Neuronal stem cell (in vitro differentiated cells): Measurements from ENCODE around the gene RBKS.

Experiments
- DNase-seq: peaks from one replicate; pipeline ENCODE4 v3.0.0-alpha.2; 2013; ENCODE audit warnings: low spot score
- H2AFZ ChIP-seq: one replicate; pipeline ENCODE4 v1.6.1; 2013; ENCODE audit warnings: mild to moderate bottlenecking, low read length, inconsistent platforms
- H2AK5ac ChIP-seq: 2 replicates; pipeline ENCODE4 v1.6.1; 2013; ENCODE audit warnings: low read depth, mild to moderate bottlenecking, inconsistent platforms, low read length, moderate library complexity, mixed read lengths
- H2BK120ac ChIP-seq: 2 replicates; pipeline ENCODE4 v1.6.1; 2013; ENCODE audit warnings: low read depth, mild to moderate bottlenecking, inconsistent platforms, low read length, moderate library complexity, mixed read lengths
- H2BK12ac ChIP-seq: one replicate; pipeline ENCODE4 v1.6.1; 2013; ENCODE audit warnings: low read length, inconsistent platforms
- H2BK15ac ChIP-seq: 2 replicates; pipeline ENCODE4 v1.6.1; 2013; ENCODE audit warnings: mild to moderate bottlenecking, low read length, inconsistent platforms, mixed read lengths
- H2BK5ac ChIP-seq: one replicate; pipeline ENCODE4 v1.6.1; 2013; ENCODE audit warnings: inconsistent platforms, mild to moderate bottlenecking, low read length, moderate library complexity
- H3K14ac ChIP-seq: one replicate; pipeline ENCODE4 v1.6.1; 2013; ENCODE audit warnings: low read length, inconsistent platforms
- H3K18ac ChIP-seq: 2 replicates; pipeline ENCODE4 v1.6.1; 2013; ENCODE audit warnings: low read length, inconsistent platforms
- H3K23ac ChIP-seq: 2 replicates; pipeline ENCODE4 v1.6.1; 2013; ENCODE audit warnings: low read depth, mild to moderate bottlenecking, mixed read lengths, low read length, inconsistent platforms; ENCODE audit not compliant: poor library complexity
- H3K27ac ChIP-seq: replicated peaks from 3 replicates; pipeline ENCODE4 v1.5.1; 2013; ENCODE audit warnings: low read length, inconsistent platforms
- H3K27me3 ChIP-seq, 3 experiments: 2 replicates each; pipeline ENCODE4 v1.6.1; 2013; ENCODE audit warnings: low read length in 3 of 3, mild to moderate bottlenecking in 2 of 3, inconsistent platforms in 1 of 3, low read depth in 1 of 3, mixed read lengths in 1 of 3, moderate library complexity in 1 of 3; ENCODE audit not compliant: control insufficient read depth in 3 of 3, insufficient read depth in 3 of 3
- H3K36me3 ChIP-seq, 2 donors: replicated peaks in 1 of 2; 2 replicates each; pipeline ENCODE4 v1.6.1; 2013; ENCODE audit warnings: low read length in 2 of 2; ENCODE audit not compliant: control insufficient read depth in 2 of 2, insufficient read depth in 2 of 2
- H3K4ac ChIP-seq: 2 replicates; pipeline ENCODE4 v1.6.1; 2013; ENCODE audit warnings: inconsistent platforms, mild to moderate bottlenecking, low read length, moderate library complexity
- H3K4me1 ChIP-seq, 2 donors: 1 replicate in 1 of 2; 2 replicates in 1 of 2; pipeline ENCODE4 v1.6.1; 2013; ENCODE audit warnings: low read length in 2 of 2, low read depth in 1 of 2; ENCODE audit not compliant: control insufficient read depth in 2 of 2, insufficient read depth in 1 of 2
- H3K4me2 ChIP-seq: one replicate; pipeline ENCODE4 v1.6.1; 2013; ENCODE audit warnings: mild to moderate bottlenecking, low read length, inconsistent platforms; ENCODE audit not compliant: insufficient read depth, poor library complexity, severe bottlenecking
- H3K4me3 ChIP-seq, 2 donors: 2 replicates each; pipeline ENCODE4 v1.5.1; 2013; ENCODE audit warnings: low read length in 2 of 2, mild to moderate bottlenecking in 2 of 2, inconsistent platforms in 1 of 2, moderate library complexity in 1 of 2
- H3K79me1 ChIP-seq: one replicate; pipeline ENCODE4 v1.6.1; 2013; ENCODE audit warnings: low read depth, mild to moderate bottlenecking, inconsistent platforms, low read length, moderate library complexity
- H3K9ac ChIP-seq: one replicate; pipeline ENCODE4 v1.6.1; 2013; ENCODE audit warnings: mild to moderate bottlenecking, low read depth, low read length, inconsistent platforms; ENCODE audit not compliant: poor library complexity
- H3K9me3 ChIP-seq, 2 donors: replicated peaks in 1 of 2; 2 replicates each; pipeline versions ENCODE3 to v1.6.1; 2013; ENCODE audit warnings: low read length in 2 of 2, mild to moderate bottlenecking in 2 of 2, inconsistent platforms in 1 of 2, low read depth in 1 of 2, mixed read lengths in 1 of 2, moderate library complexity in 1 of 2; ENCODE audit not compliant: control insufficient read depth in 2 of 2, insufficient read depth in 1 of 2
- H4K8ac ChIP-seq: one replicate; pipeline ENCODE4 v1.6.1; 2013; ENCODE audit warnings: low read depth, mild to moderate bottlenecking, inconsistent platforms, low read length, moderate library complexity
- H4K91ac ChIP-seq: one replicate; pipeline ENCODE4 v1.6.1; 2013; ENCODE audit warnings: low read length, low read depth, mild to moderate bottlenecking, inconsistent platforms; ENCODE audit not compliant: poor library complexity
- WGBS, 2 donors: extraction: QIAGEN DNeasy Blood & Tissue Kit; methylation state at CpG; one replicate each; pipeline ENCODE4 v1.1.7; 2013; ENCODE audit warnings: missing lambda C conversion rate in 2 of 2, mixed read lengths in 1 of 2; ENCODE audit not compliant: insufficient read length in 2 of 2, insufficient replicate concordance in 1 of 2; ENCODE audit errors: extremely low coverage in 2 of 2; 5-methylcytosine and 5-hydroxymethylcytosine counted together

RBKS gene

DNA sequence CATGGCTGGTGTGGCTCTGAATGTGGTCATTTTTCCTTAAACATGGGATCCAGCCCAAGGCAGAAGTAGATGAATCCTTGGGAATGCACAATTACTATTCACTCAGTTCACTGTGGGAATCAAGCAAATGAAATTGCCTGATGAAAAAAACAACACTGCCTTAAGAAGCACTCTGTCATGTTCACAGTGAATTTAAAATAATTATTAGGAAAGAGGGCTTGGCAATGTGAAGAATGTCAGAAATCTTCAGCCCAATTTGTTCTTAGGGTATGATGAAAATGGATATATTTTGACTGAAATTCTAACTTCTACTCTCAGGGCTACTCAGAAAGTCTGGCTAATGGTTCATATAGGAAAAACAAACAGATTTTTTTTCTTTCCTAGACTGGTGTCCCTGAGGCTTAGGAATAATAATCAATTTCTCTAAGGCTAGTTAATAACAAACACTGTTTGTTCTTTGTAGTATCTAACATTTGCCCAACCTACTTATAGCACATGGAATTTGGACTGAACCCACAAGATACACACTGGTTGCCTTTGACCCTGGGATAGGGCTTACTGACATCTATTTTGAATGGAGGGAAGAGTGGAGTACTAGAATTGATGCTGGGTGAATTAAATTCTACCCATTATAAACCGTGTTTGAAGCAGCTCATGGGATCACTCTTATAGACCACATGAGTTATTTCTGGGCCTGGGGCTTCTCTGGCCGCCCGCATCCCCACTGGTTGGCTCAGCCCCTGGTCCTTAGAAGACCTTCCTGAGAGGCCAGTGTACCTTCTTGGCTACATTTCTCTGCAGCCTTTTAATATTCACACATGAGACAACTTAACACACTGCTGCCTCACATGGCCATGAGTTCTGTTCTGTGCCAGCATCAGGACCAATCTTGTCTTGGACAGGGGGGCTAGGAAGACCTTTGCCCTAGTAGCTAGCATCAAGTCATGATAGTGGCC, 127.0 kb downstream of the RBKS start:
- Histone ChIP-seq H2AFZ (no peak overlapping the region), H2BK12ac (no peak overlapping the region), H3K27ac (no peak overlapping the region), H2BK15ac (no peak overlapping the region), H3K18ac (no peak overlapping the region), H2BK5ac (no peak overlapping the region), H2BK120ac (no peak overlapping the region), H3K9me3 (no peaks in the 10 kb centered on the region), H2AK5ac (no peak overlapping the region), H3K27me3 (peaks cover 0 to 28% (median 0%) of the 10 kb centered on the region in 3 experiments), H3K14ac (no peak overlapping the region), H3K4me3 (no peak overlapping the region), H3K4ac (no peak overlapping the region), H3K23ac (no peak overlapping the region), H3K4me2 (no peak overlapping the region), H3K79me1 (no peaks in the 10 kb centered on the region), H3K36me3 (no peaks in the 10 kb centered on the region), H4K91ac (no peak overlapping the region), H3K4me1 (no peaks in the 10 kb centered on the region), H3K9ac (no peak overlapping the region), H4K8ac (no peak overlapping the region)
- WGBS, 2 donors = no CpG with 5 or more reads among the region's 3 CpGs
- no peak for DNase-seq

GRCh38 chr2:27756544-27757498, 133.4 kb downstream of the RBKS start:
- Histone ChIP-seq H2BK120ac (no peak overlapping the region), H3K27ac (no peak overlapping the region), H2BK12ac (no peak overlapping the region), H3K4ac (no peak overlapping the region), H3K23ac (no peak overlapping the region), H3K4me3 (no peak overlapping the region), H3K18ac (no peak overlapping the region), H3K14ac (no peak overlapping the region), H4K91ac (no peak overlapping the region), H2BK15ac (no peak overlapping the region), H3K9ac (no peak overlapping the region), H3K79me1 (no peaks in the 10 kb centered on the region), H2AK5ac (no peak overlapping the region), H3K4me1 (peaks cover 2 to 6% of the 10 kb centered on the region in 2 donors), H3K9me3 (no peaks in the 10 kb centered on the region), H4K8ac (no peak overlapping the region), H3K27me3 (peaks cover 0 to 6% (median 0%) of the 10 kb centered on the region in 3 experiments), H2BK5ac (no peak overlapping the region), H3K4me2 (no peak overlapping the region), H2AFZ (no peak overlapping the region), H3K36me3 (no peaks in the 10 kb centered on the region)
- no CpG with 5 or more reads among the region's 8 CpGs for WGBS, 2 donors
- no peak for DNase-seq

- no peak overlapping the region for H4K8ac ChIP-seq
- WGBS, 2 donors = no CpG with 5 or more reads among the region's 3 CpGs
- H4K91ac ChIP-seq = no peak overlapping the region
- no peak overlapping the region for H2BK5ac ChIP-seq
- no peak overlapping the region for H3K27ac ChIP-seq
- H3K9ac ChIP-seq = no peak overlapping the region
- no peak overlapping the region for H3K4me2 ChIP-seq
- no peaks in the 10 kb centered on the region for H3K79me1 ChIP-seq
- H3K36me3 ChIP-seq = no peaks in the 10 kb centered on the region
- H2BK120ac ChIP-seq = no peak overlapping the region
- H3K18ac ChIP-seq = no peak overlapping the region
- no peak overlapping the region for H2AFZ ChIP-seq
- no peak overlapping the region for H3K23ac ChIP-seq
- H3K4ac ChIP-seq = no peak overlapping the region
- H3K14ac ChIP-seq = no peak overlapping the region
- H2AK5ac ChIP-seq = no peak overlapping the region
- H3K9me3 ChIP-seq = no peaks in the 10 kb centered on the region
- H3K4me1 ChIP-seq = peaks cover 2 to 6% of the 10 kb centered on the region in 2 donors
- no peak for DNase-seq
- H2BK15ac ChIP-seq = no peak overlapping the region
- H3K4me3 ChIP-seq = no peak overlapping the region
- no peak overlapping the region for H2BK12ac ChIP-seq
- peaks cover 0 to under 1% (median 0%) of the 10 kb centered on the region in 3 experiments for H3K27me3 ChIP-seq
Measured at GRCh38 chr2:27756091-27756490, 134.1 kb downstream of the RBKS start.

GRCh38 chr2:27754831-27755230, 135.4 kb downstream of the RBKS start:
- Histone ChIP-seq H2BK15ac (no peak overlapping the region), H3K4me3 (no peak overlapping the region), H2BK12ac (no peak overlapping the region), H4K91ac (no peak overlapping the region), H2AFZ (no peak overlapping the region), H4K8ac (no peak overlapping the region), H3K4me1 (peaks cover 2 to 6% of the 10 kb centered on the region in 2 donors), H2BK120ac (no peak overlapping the region), H3K36me3 (no peaks in the 10 kb centered on the region), H3K9me3 (no peaks in the 10 kb centered on the region), H3K27me3 (no peaks in the 10 kb centered on the region), H3K4me2 (no peak overlapping the region), H3K79me1 (no peaks in the 10 kb centered on the region), H2AK5ac (no peak overlapping the region), H3K14ac (no peak overlapping the region), H3K9ac (no peak overlapping the region), H3K4ac (no peak overlapping the region), H3K27ac (no peak overlapping the region), H3K23ac (no peak overlapping the region), H3K18ac (no peak overlapping the region), H2BK5ac (no peak overlapping the region)
- no CpG with 5 or more reads among the region's 5 CpGs for WGBS, 2 donors
- DNase-seq = no peak
